Smooth muscle cell of trachea (primary cell): ENCODE measurements around the gene FSTL1. TPM values are rescaled to one million over a fixed set of nuclear protein-coding genes. Genes with fewer than 3 reads are reported as not detected.

ENCODE experiments used
- total RNA-seq: library from RNA; depleted of rRNA; stranded (reverse); fragments of >200 nt; gene quantifications from 2 replicates; pipeline ENCODE4 v1.2.1, GENCODE V29; 2014

FSTL1 gene
- 752 and 963 TPM in 2 replicates for total RNA-seq

GRCh38 chr3:120450600-120451271 lies at the start of gene FSTL1:
Gene FSTL1, minus strand, starts transcription at chr3:120450992. Its CDS starts 246 bp downstream, at chr3:120450746.

GRCh38 chr3:120348991-120349854 lies 101.6 kb downstream of the FSTL1 start, which contains the start of gene LRRC58:
Gene LRRC58, minus strand, starts transcription at chr3:120349354. Its CDS starts 111 bp downstream, at chr3:120349243.

Other genes with a start within 250 kb of the FSTL1 start
- gene GPR156, start 165.8 kb downstream of the FSTL1 start, total RNA-seq, result 0.44 and 0.50 TPM in 2 replicates
- 25.3 and 32.6 TPM in 2 replicates for gene LRRC58, start 101.6 kb downstream of the FSTL1 start, total RNA-seq
- gene NDUFB4, start 145.3 kb upstream of the FSTL1 start, total RNA-seq, result 25.9 and 44.0 TPM in 2 replicates
- gene HGD, start 231.2 kb upstream of the FSTL1 start, total RNA-seq, result 0.17 and 0.29 TPM in 2 replicates